GM23338 (cell line): ENCODE measurements around the gene NR0B2. TPM values are rescaled to one million over a fixed set of nuclear protein-coding genes. Genes with fewer than 3 reads are reported as not detected.
"Not testable (repeated sequence)": the region's sequence is repeated elsewhere in the genome, so short reads cannot be mapped to it uniquely, and the experiment has no call there.

ENCODE experiments used
- ATAC-seq: fragments of 200-7000 bp; cut with Tn5 transposase; 3 replicates; pipeline ENCODE4 v1.9.1; 2020
- DNase-seq: peaks from one replicate; pipeline ENCODE4 v3.0.0-alpha.2; 2015; ENCODE audit warnings: low spot score
- H2AFZ ChIP-seq: fragments of 200-600 bp; sonication (generic); 2 replicates; pipeline ENCODE4 v1.8.0; 2016; ENCODE audit warnings: antibody characterized with exemption, mild to moderate bottlenecking, moderate library complexity
- H3F3A ChIP-seq: fragments of 200-600 bp; sonication (generic); replicated peaks from 2 replicates; pipeline ENCODE4 v1.8.0; 2017; ENCODE audit warnings: antibody characterized with exemption, mixed run types, low read depth
- H3K27ac ChIP-seq: fragments of 200-600 bp; sonication (generic); 2 replicates; pipeline ENCODE4 v1.6.1; 2016; ENCODE audit warnings: low read depth
- H3K27me3 ChIP-seq: fragments of 200-600 bp; sonication (generic); 2 replicates; pipeline ENCODE4 v1.8.0; 2016; ENCODE audit warnings: mild to moderate bottlenecking, mixed run types, moderate library complexity; ENCODE audit not compliant: insufficient read depth
- H3K36me3 ChIP-seq: fragments of 200-600 bp; sonication (generic); 2 replicates; pipeline ENCODE4 v1.8.0; 2016; ENCODE audit warnings: mild to moderate bottlenecking; ENCODE audit not compliant: insufficient read depth
- H3K4me1 ChIP-seq: fragments of 200-600 bp; sonication (generic); 2 replicates; pipeline ENCODE4 v1.8.0; 2016; ENCODE audit warnings: mild to moderate bottlenecking, moderate library complexity; ENCODE audit not compliant: insufficient read depth
- H3K4me2 ChIP-seq: fragments of 200-600 bp; sonication (generic); 2 replicates; pipeline ENCODE4 v1.7.1; 2017; ENCODE audit warnings: mixed run types
- H3K4me3 ChIP-seq: fragments of 200-600 bp; sonication (generic); 2 replicates; pipeline ENCODE4 v1.6.1; 2016; ENCODE audit warnings: mixed run types
- H3K79me2 ChIP-seq: fragments of 200-600 bp; sonication (generic); replicated peaks from 2 replicates; pipeline ENCODE4 v1.8.0; 2017; ENCODE audit warnings: mild to moderate bottlenecking; ENCODE audit not compliant: insufficient read depth
- H3K9me2 ChIP-seq: fragments of 200-600 bp; sonication (generic); 2 replicates; pipeline ENCODE4 v1.8.0; 2017; ENCODE audit not compliant: insufficient read depth
- H4K20me1 ChIP-seq: fragments of 200-600 bp; sonication (generic); replicated peaks from 2 replicates; pipeline ENCODE4 v1.8.0; 2017; ENCODE audit warnings: mild to moderate bottlenecking; ENCODE audit not compliant: insufficient read depth
- H3K27ac Mint-ChIP-seq: 2 replicates; pipeline ENCODE4 v1.8.0; 2020; ENCODE audit warnings: inconsistent platforms, mild to moderate bottlenecking, moderate library complexity, mixed read lengths
- H3K27me3 Mint-ChIP-seq: 3 replicates; pipeline ENCODE4 v1.8.0; 2022; ENCODE audit warnings: low read depth, mild to moderate bottlenecking, moderate library complexity, mixed read lengths, inconsistent platforms; ENCODE audit not compliant: insufficient read depth, poor library complexity
- H3K36me3 Mint-ChIP-seq: 3 replicates; pipeline ENCODE4 v1.8.0; 2021; ENCODE audit warnings: low read depth, mild to moderate bottlenecking, inconsistent platforms, moderate library complexity, mixed read lengths
- H3K4me1 Mint-ChIP-seq: 3 replicates; pipeline ENCODE4 v1.8.0; 2020; ENCODE audit warnings: mild to moderate bottlenecking, inconsistent platforms, mixed read lengths
- H3K4me3 Mint-ChIP-seq: 3 replicates; pipeline ENCODE4 v1.8.0; 2021; ENCODE audit warnings: moderate library complexity, mild to moderate bottlenecking, inconsistent platforms, mixed read lengths
- H3K9me3 Mint-ChIP-seq: 3 replicates; pipeline ENCODE4 v1.8.0; 2020; ENCODE audit warnings: moderate library complexity, mild to moderate bottlenecking, inconsistent platforms, mixed read lengths
- CREB1 ChIP-seq: fragments of 250-450 bp; sonication (Bioruptor Pico); IDR thresholded peaks from 2 replicates; pipeline ENCODE4 v1.5.0; 2020; ENCODE audit warnings: low read depth, mild to moderate bottlenecking, moderate library complexity
- CTCF ChIP-seq, 2 experiments: fragments of 200-600 bp in 1 of 2; sonication (generic) in 1 of 2; conservative IDR thresholded peaks; 2 replicates each; pipeline versions ENCODE4 v1.5.1 to v1.6.1; 2016 to 2017; ENCODE audit warnings: antibody characterized with exemption in 2 of 2, low read depth in 2 of 2, mild to moderate bottlenecking in 2 of 2, moderate library complexity in 1 of 2
- ETS1 ChIP-seq: IDR thresholded peaks from 2 replicates; pipeline ENCODE4 v1.6.1; 2016; ENCODE audit warnings: antibody characterized with exemption
- EZH2 ChIP-seq: fragments of 200-600 bp; sonication (generic); IDR thresholded peaks from one replicate; pipeline ENCODE4 v1.8.0; 2017; ENCODE audit warnings: antibody characterized with exemption, mild to moderate bottlenecking, low read depth; ENCODE audit not compliant: unreplicated experiment
- EZH2phosphoT487 ChIP-seq: fragments of 200-600 bp; sonication (generic); IDR thresholded peaks from one replicate; pipeline ENCODE4 v1.8.1; 2018; ENCODE audit warnings: antibody characterized with exemption; ENCODE audit not compliant: unreplicated experiment
- JUNB ChIP-seq: IDR thresholded peaks from one replicate; pipeline ENCODE4 v1.6.1; 2016; ENCODE audit warnings: antibody characterized with exemption; ENCODE audit not compliant: unreplicated experiment
- NANOG ChIP-seq: IDR thresholded peaks from 2 replicates; pipeline ENCODE4 v1.6.1; 2016; ENCODE audit warnings: antibody characterized with exemption, borderline replicate concordance
- REST ChIP-seq: IDR thresholded peaks from one replicate; pipeline ENCODE4 v1.6.1; 2018; ENCODE audit warnings: antibody characterized with exemption; ENCODE audit not compliant: unreplicated experiment
- STAT1 ChIP-seq: IDR thresholded peaks from one replicate; pipeline ENCODE4 v1.6.1; 2016; ENCODE audit warnings: antibody characterized with exemption; ENCODE audit not compliant: unreplicated experiment
- ZNF462 ChIP-seq: fragments of 250-450 bp; sonication (Bioruptor Pico); IDR thresholded peaks from 2 replicates; pipeline ENCODE4 v1.5.0; 2020; ENCODE audit warnings: mild to moderate bottlenecking, moderate library complexity
- polyA plus RNA-seq: library from polyadenylated mRNA; unstranded; fragments of >200 nt; fragmentation: Nextera tagmentation; extraction: Ambion mirVana; gene quantifications from 2 replicates; pipeline ENCODE4 v1.2.1, GENCODE V29; 2016
- total RNA-seq: library from RNA; depleted of rRNA; stranded (reverse); fragments of >200 nt; shearing (Covaris generic); gene quantifications from 2 replicates; pipeline ENCODE4 v1.2.3, GENCODE V29; 2014

The NR0B2 gene
- total and polyA plus RNA-seq, 2 experiments from 2014 or later, result 0.18 TPM; not detected in 1

GRCh38 chr1:26881611-26882010, 32.2 kb downstream of the NR0B2 start:
- H3K4me1 Mint-ChIP-seq, H3K27ac ChIP-seq, H4K20me1 ChIP-seq, H3K9me3 Mint-ChIP-seq, H3K27me3 ChIP-seq, H3K4me1 ChIP-seq, H3K27ac Mint-ChIP-seq, H2AFZ ChIP-seq, H3K4me3 ChIP-seq, DNase-seq, H3K4me2 ChIP-seq, ATAC-seq, H3K27me3 Mint-ChIP-seq, H3K9me2 ChIP-seq, H3K79me2 ChIP-seq, H3K4me3 Mint-ChIP-seq: not testable (repeated sequence)
- peaks cover 59% of the 10 kb centered on the region for H3K36me3 Mint-ChIP-seq
- Histone ChIP-seq H3K36me3 (peaks cover 36% of the 10 kb centered on the region), H3F3A (0 out of 2 replicates have a peak, but pooled peaks cover 16% of the 10 kb centered on the region)

- H3K4me3 ChIP-seq, result no peak overlapping the region
- Mint-ChIP-seq H3K27ac (no peak overlapping the region), H3K4me1 (no peaks in the 10 kb centered on the region; the same call in 2 of the 3 replicates), H3K4me3 (no peak overlapping the region), H3K9me3 (no peaks in the 10 kb centered on the region), H3K36me3 (peaks cover 46% of the 10 kb centered on the region), H3K27me3 (peaks cover 2% of the 10 kb centered on the region)
- peaks cover 12% of the 10 kb centered on the region; the same call in 1 of the 2 replicates for H3F3A ChIP-seq
- no peaks in the 10 kb centered on the region for H3K9me2 ChIP-seq
- no peak for ATAC-seq
- H3K4me2 ChIP-seq, result no peak overlapping the region
- peaks cover 22% of the 10 kb centered on the region for H3K36me3 ChIP-seq
- H3K27ac ChIP-seq, result no peak overlapping the region
- no peak overlapping the region for H2AFZ ChIP-seq
- no peaks in the 10 kb centered on the region for H3K79me2 ChIP-seq
- peaks cover 4% of the 10 kb centered on the region; the same call in 1 of the 2 replicates for H3K4me1 ChIP-seq
- no peaks in the 10 kb centered on the region for H3K27me3 ChIP-seq
- DNase-seq, result no peak
- H4K20me1 ChIP-seq, result no peaks in the 10 kb centered on the region; the same call in none of the 2 replicates
- TF ChIP-seq REST (no peak), JUNB (no peak), EZH2phosphoT487 (no peak), NANOG (no peak), ZNF462 (CRISPR knock-in tag) (no peak), STAT1 (no peak), CREB1 (CRISPR knock-in tag) (no peak), ETS1 (no peak), CTCF (conservative IDR thresholded peaks at IDR 0.05; ENCODE audit: low read depth in 2 of 2) (no peak), EZH2 (no peak)
Measured at GRCh38 chr1:26879793-26880192, 34.0 kb downstream of the NR0B2 start.
